Subcutaneous adipose tissue (tissue), 4 donors: ENCODE data around the gene RAPGEF4. TPM values are rescaled to one million over a fixed set of nuclear protein-coding genes. Genes with fewer than 3 reads are reported as not detected.

Source experiments
- total RNA-seq, 4 donors: library from RNA; depleted of rRNA; stranded (reverse); fragments of >200 nt; gene quantifications; one replicate each; pipeline ENCODE4 v1.1.0, GENCODE V29; 2016
- TF ChIP-seq, protein P1 (sequence below): fragments of 450-650 bp; IDR thresholded peaks from one replicate; pipeline ENCODE4 v1.5.1; 2016; ENCODE audit warnings: low read depth, mild to moderate bottlenecking, control low read depth, antibody characterized with exemption, moderate library complexity

The RAPGEF4 gene
- total RNA-seq, 4 donors from 2014 or later: 7.0 to 15.0 (median 11.2) TPM

DNA sequence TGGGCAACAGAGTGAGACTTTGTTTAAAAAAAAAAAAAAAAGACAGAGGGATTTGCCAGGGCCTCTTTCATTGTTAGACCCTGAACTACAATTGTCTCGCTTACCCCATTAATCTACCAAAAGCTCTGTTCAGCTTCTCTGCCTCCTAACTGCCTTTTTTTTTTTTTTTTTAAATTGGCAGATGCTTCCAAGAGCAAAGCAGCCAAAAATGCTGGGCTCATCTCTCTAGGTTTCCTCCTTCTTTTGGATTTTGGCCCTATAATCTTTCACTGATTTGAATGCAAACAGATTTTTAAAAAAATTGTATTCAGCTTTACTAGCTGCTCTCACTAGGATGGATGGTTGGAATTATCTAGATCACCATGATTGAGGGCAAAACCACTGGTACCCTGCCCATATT lies 33.2 kb upstream of the RAPGEF4 start:
- TF ChIP-seq, protein P1, sequence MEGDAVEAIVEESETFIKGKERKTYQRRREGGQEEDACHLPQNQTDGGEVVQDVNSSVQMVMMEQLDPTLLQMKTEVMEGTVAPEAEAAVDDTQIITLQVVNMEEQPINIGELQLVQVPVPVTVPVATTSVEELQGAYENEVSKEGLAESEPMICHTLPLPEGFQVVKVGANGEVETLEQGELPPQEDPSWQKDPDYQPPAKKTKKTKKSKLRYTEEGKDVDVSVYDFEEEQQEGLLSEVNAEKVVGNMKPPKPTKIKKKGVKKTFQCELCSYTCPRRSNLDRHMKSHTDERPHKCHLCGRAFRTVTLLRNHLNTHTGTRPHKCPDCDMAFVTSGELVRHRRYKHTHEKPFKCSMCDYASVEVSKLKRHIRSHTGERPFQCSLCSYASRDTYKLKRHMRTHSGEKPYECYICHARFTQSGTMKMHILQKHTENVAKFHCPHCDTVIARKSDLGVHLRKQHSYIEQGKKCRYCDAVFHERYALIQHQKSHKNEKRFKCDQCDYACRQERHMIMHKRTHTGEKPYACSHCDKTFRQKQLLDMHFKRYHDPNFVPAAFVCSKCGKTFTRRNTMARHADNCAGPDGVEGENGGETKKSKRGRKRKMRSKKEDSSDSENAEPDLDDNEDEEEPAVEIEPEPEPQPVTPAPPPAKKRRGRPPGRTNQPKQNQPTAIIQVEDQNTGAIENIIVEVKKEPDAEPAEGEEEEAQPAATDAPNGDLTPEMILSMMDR: no peak

DNA sequence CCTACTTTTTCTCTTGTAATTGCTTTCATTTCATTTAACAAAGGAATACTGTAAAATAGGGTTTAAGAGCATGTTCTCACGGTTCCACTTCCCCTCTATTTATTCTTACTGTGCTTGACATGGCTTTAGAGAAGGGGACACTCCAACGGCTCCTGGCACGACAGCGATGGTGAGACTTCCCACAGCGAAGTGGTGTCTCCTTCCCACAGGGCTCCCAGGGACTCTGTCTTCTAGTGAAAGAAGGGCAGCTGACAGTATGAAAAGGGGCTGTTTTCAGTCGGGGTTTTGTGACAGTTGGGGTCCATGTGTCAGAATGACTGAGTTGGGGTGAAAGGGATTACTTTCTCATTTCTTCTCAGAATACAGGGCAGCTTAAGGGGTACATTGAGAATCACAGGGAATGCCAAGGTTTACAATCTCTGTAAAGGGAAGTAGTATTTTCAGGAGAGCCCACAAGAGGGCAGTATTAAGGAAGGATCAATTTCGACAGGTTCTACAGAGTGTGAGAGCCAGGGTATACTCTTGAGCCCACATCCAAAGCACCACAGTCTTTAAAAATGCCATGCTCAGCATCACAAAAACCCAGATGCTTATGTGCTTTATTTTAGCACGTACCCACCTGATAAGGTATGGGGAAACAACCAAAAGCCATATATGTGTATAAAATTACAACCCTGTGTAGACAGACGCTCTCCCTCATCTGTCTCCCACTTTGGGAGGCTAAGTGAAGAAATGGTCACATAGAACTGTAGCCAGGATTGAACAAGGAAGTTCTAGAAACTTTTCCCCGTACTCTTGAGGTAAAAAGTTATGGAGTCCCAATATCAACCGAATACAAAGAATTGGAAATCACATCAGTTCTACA lies 31.3 kb upstream of the RAPGEF4 start:
- TF ChIP-seq, protein P1: no peak

DNA sequence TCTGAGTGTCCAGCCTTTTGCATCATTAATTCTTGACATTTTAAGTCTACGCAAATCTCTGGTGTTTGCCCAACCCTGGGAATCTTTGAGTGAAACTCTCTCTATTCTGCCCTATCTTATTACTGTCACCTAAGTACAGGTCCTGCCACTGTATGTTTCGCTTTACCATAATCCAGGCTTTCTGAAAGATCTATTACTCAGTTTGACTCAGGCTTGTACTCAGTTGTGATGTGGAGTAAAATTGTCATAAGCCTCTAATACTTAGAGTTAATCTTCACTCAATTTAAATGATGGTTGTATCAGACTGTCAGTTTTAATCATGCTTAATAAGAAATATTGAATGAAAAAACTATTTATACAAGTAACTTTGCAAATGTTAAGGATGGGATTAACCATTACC lies 30.3 kb upstream of the RAPGEF4 start:
- TF ChIP-seq, protein P1: no peak

DNA sequence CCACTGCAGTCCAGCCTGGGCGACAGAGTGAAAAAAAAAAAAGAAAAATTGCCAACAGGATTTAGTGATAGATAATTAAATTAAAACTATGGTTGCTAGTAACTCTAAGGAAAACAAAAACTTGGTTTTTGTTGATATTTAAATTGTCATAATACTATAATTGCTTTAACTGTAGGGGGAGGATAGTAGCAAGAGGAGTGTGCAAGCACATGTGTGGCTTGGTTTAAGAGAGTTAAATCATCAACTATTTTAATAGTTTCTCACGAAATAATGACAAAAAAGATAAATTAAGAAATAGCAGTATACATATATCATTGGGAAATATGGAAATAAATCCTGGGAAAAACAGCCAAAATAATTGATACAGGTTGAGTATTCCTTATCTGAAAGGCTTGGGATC lies 27.4 kb upstream of the RAPGEF4 start:
- TF ChIP-seq, protein P1: no peak

DNA sequence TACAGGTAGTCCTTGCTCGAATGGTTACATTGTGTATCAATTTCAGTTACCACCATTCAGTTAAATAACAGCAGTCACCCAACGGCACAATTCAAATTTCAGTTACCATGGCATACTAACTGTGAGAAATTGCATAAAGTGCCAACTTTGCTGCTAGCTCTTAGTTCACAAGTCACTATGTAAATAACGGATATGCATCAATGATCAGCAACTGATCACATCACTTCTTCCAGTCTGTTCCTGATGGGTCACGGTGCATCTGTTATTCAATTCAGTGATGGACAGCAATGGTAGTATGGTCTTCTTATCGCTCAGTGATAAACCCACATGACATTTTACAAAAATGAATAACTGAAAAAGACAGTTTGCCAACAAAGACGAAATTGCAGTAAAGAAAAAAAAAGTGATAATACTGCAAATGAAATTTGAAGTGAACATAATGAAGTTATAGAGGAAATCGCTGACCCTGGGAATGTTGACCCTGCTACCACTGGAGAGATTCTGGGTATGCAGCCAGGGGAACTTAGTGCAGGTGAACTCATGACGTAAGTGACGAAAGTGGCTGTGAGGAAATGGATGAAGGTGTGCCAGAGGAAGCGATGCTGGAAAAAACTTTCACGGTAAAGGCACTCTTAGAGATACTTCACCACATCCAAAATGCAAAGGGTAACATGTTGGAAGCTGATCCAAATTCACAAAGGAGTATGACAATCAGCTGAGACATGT lies 25.9 kb upstream of the RAPGEF4 start:
- TF ChIP-seq, protein P1: no peak

DNA sequence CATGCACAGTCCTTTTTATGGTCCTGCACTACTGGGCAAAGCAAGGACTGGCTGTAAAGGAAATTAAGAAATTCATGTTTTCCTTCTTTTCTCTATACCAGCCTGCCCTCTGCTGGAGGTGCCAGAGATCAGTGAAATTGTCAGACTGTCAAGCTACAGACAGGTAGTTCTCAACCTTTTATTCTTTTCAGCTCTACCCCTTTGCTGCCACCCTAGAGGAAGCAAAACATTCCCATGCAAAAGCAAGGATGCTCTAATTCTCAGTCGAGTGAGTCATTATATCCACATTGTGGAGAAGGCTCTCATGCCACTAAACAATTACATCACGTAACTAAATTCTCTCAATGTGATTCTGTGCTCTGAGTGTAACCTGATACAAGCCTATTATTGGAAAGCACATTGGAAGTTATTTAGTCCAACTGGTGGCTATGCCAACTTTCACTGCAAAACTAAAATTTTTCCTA lies 25.0 kb upstream of the RAPGEF4 start:
- TF ChIP-seq, protein P1: no peak

DNA sequence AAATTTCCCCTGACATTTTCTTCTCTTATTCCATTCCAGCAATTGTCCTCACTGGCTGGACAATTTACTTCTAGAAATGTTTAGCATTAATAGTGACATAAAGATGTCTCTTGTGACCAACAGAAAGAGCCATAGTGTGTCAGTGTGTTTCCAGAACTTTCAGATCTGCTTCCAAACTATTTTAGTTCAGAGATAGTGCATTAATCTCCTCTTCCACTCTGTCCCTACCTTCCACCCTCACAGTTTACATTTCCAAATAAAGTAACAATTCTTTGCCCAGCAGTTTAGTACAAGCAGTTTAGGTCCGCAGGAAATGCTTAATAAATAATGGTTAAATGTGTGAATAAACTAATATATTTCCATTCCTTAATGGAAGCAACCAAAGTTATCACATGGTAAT lies 24.5 kb upstream of the RAPGEF4 start:
- TF ChIP-seq, protein P1: no peak
